Activated CD8-positive, alpha-beta memory T cell treated with anti-CD3 and anti-CD28 coated beads for 1 hour (primary cell): Measurements from ENCODE around the gene TSR3.
A peak's percentile ranks its signal among the peaks of the same experiment; 100 is the strongest.
"Not testable (repeated sequence)": the region's sequence is repeated elsewhere in the genome, so short reads cannot be mapped to it uniquely, and the experiment has no call there.

Experiments used
- DNase-seq, 2 donors: peaks; one replicate each; pipeline ENCODE4 v3.0.0-alpha.2; 2020; ENCODE audit warnings: low read depth in 1 of 2; ENCODE audit errors: extremely low read depth in 1 of 2

The TSR3 gene

GRCh38 chr16:1338855-1339675 lies 12.6 kb downstream of the TSR3 start:
- no peak for DNase-seq

- no peak for DNase-seq
These were observed 13.5 kb downstream of the TSR3 start for GRCh38 chr16:1338119-1338730.

DNA sequence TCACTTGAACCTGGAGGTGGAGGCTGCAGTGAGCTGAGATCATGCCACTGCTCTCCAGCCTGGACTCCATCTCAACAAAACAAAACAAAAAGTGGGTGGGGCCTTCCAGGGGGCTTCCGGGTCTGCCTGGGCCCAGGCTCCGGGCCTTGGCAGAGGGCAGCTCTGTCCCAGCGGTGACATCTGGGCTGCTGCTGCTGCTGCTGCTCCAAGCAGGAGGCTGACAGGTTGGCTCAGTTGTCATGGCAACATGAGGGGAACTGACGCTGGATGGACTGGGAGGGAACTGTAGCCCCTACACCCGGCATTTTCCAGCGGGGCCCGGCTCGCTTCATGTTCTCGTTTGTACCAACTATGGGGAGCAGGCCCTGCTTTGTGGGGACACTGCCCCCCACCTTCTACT lies 14.2 kb downstream of the TSR3 start:
- no peak for DNase-seq

DNA sequence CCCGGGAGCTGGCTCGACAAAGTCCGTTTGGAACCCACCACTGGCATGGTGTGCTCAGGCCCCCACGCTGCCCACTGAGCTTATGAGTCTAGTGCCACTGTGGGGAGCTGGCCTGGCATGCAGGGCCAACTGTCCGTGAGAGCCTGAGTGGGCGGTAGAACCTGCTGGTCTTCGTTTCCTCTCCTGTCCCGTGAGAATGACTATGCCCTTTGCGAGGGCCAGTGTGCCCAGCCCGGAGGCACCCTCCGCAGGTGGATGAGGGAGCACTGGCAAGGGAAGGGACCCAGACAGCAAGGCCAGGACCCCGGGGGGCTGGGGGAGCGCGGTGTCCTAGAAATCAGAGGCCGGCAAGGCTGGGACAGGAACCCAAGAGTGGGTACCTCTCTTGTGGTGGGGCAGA lies 15.1 kb downstream of the TSR3 start:
- DNase-seq = no peak

- DNase-seq = no peak
These were observed 15.7 kb downstream of the TSR3 start for GRCh38 chr16:1335996-1336395.

DNA sequence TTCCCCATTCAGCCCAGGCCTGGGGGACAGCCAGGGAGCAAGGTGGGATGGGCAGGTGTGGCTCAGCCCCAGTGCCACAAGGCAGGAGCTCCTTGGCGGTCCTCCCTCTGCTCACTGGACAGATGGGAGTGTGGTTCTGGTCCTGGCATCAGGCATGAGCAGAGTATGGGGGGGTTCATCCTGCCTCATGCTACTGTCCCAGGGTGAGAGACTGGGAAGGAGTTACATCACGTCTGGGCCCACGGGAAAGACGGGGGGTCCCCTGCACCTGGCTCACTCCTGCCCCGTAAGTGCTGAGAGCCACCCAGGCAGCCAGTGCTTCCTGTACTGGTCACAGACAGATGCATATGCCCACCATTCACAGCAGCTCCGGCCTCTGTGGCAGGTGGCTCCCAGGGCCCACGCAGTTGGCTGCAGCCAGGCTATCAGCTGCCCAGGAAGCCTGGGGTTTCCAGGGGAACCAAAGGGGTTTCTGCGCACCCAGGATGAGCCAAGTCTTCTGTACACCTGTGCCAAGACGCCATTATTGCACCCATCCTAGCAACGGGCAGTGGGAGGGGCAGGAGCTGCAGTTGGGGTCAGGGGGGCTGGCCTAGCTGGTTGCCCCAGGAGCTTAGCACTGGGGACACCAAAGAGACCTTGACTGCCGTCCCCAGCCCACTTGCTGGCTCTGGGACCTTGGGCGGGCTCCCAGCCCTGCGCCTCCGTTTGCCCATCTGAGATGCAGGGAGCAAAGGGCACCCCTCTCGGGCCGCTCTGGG lies 16.3 kb downstream of the TSR3 start:
- DNase-seq = no peak

DNA sequence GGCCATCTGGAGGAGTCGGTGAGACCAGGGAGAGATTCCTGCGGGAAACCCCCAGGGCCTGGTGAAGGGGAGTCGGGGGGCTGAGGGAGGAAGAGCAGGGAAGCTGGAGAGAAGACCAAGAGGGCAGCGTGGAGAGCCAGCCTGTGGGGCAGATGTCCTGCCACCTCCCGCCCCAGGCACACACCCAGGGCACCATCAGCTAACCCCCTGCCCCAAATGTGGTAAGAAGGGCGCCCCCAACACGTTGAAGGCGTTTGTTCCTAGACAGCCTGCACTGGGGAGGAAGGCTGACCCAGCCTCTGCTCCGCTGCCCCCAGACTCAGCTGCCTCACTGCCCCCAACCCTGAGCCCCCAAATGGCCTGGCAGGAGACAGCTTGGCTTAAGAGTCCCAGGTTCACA lies 16.9 kb downstream of the TSR3 start:
- no peak for DNase-seq

DNA sequence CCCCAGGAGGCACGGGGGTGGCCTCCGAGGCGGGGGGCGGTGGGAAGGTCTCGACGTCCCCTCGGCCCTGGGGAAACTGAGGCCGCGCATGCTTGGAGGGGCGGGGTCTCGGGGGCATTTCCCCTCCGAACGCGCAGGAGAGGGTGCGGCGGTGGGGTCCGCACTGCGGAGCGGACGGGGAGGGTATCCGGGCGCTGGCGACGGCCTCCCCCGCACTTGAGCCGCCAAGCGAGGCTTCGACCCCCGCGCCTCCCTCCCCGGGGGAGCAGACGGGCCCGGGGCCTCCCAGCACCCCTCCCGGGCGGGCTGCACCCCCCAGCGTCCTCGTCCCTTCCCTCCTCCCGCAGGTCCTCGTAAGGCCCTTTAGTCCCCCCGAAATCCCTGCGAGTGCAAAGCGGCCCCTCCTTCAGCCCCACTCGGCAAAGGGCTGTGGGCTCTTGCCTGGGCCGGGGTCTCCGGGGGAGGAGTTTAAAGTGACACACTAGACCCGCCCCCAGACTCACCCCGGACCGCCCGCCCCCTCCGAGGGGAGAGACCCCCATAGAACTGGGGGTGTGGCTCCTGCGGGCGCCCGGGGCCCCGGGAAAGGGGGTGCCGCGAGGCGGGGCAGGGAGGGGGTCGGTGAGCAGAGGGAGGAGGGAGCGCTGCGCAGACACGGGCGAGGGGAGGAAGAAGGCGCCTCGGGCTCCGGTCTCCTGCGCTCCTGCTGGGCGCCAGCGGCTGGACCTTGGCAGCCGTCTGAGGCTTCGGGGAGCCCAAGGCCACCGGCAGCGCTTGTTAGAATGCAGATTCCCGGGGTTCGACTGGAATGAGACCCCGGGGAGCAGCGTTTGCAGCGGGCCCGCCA lies 17.6 kb downstream of the TSR3 start:
- no peak for DNase-seq

GRCh38 chr16:1333149-1333812 lies 18.4 kb downstream of the TSR3 start, which contains the start of gene BAIAP3:
Gene BAIAP3, plus strand, starts transcription at chr16:1333645. Its CDS starts 4,905 bp downstream, at chr16:1338550.
- DNase-seq = peak in 1 of 2 donors; percentile 53

DNA sequence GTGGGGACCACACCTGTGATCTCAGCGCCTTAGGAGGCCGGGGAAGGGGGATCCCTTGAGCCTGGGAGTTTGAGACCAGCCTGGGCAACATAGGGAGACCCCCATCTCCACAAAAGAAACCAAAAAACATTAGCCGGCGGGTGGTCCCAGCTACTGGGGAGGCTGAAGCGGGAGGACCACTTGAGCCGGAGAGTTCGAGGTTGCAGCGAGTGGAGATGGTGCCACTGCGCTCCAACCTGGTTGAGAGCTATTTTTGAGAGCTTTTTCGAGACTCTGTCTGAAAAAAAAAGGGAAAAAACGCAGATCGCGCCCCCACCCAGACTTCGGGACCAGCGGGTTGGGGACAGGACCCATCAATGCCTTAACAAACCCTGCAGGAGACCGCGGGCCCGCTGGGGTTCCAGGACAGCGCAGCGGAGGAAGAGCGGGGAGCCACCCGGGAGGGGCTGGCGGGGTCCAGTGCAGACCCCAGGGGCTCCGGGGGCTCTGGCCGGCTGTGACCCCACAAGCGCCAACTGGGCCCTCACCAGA lies 19.0 kb downstream of the TSR3 start:
- no peak for DNase-seq

GRCh38 chr16:1331712-1332617 lies 19.7 kb downstream of the TSR3 start:
- peak in 1 of 2 donors; percentile 38 for DNase-seq

GRCh38 chr16:1330931-1331711 lies 20.6 kb downstream of the TSR3 start:
- DNase-seq = no peak

GRCh38 chr16:1330260-1330914 lies 21.3 kb downstream of the TSR3 start:
- DNase-seq = no peak

DNA sequence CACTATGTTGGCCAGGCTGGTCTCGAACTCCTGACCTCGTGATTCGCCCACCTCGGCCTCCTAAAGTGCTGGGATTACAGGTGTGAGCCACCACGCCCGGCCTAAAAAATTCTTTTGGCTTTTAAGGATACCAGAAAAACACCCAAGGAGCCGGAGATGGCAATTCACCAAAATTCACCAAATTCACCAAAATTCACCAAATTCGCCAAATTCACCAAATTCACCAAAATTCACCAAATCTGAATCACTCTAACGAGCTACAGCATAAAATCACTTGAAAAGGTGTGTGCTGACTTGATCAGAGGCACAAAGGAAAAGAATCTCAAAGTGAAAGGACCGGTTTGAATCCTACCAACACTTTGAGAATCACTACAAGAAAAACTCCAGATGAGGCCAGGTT lies 22.7 kb downstream of the TSR3 start:
- not testable (repeated sequence) for DNase-seq

DNA sequence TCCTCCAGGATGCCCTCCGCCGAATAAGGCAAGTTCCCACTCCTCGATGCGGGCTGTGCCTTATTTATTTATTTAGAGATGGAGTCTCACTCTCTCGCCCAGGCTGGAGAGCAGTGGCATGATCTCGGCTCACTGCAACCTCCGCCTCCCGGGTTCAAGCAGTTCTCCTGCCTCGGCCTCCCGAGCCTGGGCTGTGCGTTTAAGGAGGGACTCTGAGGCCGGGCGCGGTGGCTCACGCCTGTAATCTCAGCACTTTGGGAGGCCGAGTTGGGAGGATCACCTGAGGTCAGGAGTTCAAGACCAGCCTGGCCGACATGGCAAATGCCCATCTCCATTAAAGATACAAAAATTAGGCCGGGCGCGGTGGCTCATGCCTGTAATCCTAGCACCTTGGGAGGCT lies 23.5 kb downstream of the TSR3 start:
- not testable (repeated sequence) for DNase-seq

- DNase-seq = no peak
These were observed 24.1 kb downstream of the TSR3 start for GRCh38 chr16:1327619-1327947.

GRCh38 chr16:1326946-1327618 lies 24.6 kb downstream of the TSR3 start:
- no peak for DNase-seq
